ENCODE measurements around the gene CAPS2.

Gene CAPS2

DNA sequence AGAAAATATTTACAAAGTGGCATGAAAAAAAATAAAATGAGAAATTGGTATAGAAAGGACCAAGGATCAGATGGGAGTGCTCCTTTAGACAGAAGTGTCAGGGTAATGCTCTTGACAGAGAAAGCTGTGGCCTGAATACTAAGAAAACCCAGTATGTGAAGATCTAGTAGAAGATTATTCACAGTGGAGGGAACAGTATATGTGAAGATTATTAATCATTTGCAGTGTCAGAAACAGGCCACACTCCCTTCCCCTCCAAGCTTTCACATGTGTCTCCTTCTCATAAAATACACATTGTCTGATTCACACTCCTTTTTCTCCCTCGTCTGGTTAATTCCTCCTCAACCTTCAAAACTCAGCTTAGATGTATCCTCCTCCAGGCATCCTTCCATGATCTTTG is 41.3 kb downstream of the CAPS2 start:
- TF ChIP-seq, protein P1, sequence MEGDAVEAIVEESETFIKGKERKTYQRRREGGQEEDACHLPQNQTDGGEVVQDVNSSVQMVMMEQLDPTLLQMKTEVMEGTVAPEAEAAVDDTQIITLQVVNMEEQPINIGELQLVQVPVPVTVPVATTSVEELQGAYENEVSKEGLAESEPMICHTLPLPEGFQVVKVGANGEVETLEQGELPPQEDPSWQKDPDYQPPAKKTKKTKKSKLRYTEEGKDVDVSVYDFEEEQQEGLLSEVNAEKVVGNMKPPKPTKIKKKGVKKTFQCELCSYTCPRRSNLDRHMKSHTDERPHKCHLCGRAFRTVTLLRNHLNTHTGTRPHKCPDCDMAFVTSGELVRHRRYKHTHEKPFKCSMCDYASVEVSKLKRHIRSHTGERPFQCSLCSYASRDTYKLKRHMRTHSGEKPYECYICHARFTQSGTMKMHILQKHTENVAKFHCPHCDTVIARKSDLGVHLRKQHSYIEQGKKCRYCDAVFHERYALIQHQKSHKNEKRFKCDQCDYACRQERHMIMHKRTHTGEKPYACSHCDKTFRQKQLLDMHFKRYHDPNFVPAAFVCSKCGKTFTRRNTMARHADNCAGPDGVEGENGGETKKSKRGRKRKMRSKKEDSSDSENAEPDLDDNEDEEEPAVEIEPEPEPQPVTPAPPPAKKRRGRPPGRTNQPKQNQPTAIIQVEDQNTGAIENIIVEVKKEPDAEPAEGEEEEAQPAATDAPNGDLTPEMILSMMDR (conservative IDR thresholded peaks at IDR 0.05; ENCODE audit: low read length): no peak
- no peak for TF ChIP-seq EZH2phosphoT487 (IDR thresholded peaks at IDR 0.05; ENCODE audit: borderline replicate concordance)
- no peaks in the 10 kb centered on the region for H3K27me3 ChIP-seq (ENCODE audit: insufficient read depth, low read length, poor library complexity, severe bottlenecking)
- H3K36me3 ChIP-seq (ENCODE audit: insufficient read depth, low read length): no peaks in the 10 kb centered on the region
- no peak overlapping the region for H3K4me3 ChIP-seq (ENCODE audit: low read length, poor library complexity, severe bottlenecking)
- H3K9me2 ChIP-seq (replicated peaks; ENCODE audit: low read depth, low read length): no peaks in the 10 kb centered on the region
- H3K9me3 ChIP-seq (ENCODE audit: insufficient read depth, low read depth, low read length): no peaks in the 10 kb centered on the region
- H3K79me2 ChIP-seq (ENCODE audit: insufficient read depth, low read length): no peaks in the 10 kb centered on the region
- no peak overlapping the region for H2AFZ ChIP-seq (ENCODE audit: low read length)
- no peaks in the 10 kb centered on the region for H3K4me1 ChIP-seq (ENCODE audit: insufficient read depth, low read length, poor library complexity, severe bottlenecking)
- no peaks in the 10 kb centered on the region for H3F3A ChIP-seq (ENCODE audit: low read depth)
- no peaks in the 10 kb centered on the region for H4K20me1 ChIP-seq (ENCODE audit: insufficient read depth, low read length, poor library complexity, severe bottlenecking)
- no peak overlapping the region for H3K9ac ChIP-seq (ENCODE audit: low read depth, low read length, poor library complexity, severe bottlenecking)
- no peak overlapping the region for H3K4me2 ChIP-seq (ENCODE audit: low read depth, low read length, poor library complexity, severe bottlenecking)

DNA sequence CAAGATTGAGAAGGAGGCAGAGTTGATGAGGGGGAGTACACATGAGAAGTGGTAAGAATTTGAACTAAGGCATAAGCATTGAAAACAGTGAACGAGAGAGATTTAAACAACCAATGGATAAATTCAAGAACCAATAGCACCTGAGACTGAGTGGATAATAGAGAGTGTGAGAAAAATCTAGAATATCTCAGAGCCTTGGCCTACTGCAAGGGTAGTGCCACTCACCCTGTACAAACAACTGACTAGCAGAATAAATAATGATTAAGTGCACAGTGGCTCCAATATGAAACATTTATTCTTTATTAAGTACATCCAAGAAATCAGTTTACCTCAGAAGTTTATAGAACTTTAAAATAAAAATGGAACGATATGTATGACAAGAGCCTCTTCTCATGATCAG is 54.4 kb downstream of the CAPS2 start:
- no peak overlapping the region for H3K4me3 ChIP-seq (ENCODE audit: low read length, poor library complexity, severe bottlenecking)
- H3K9me2 ChIP-seq (replicated peaks; ENCODE audit: low read depth, low read length): no peaks in the 10 kb centered on the region
- H3K4me2 ChIP-seq (ENCODE audit: low read depth, low read length, poor library complexity, severe bottlenecking): no peak overlapping the region
- no peaks in the 10 kb centered on the region for H4K20me1 ChIP-seq (ENCODE audit: insufficient read depth, low read length, poor library complexity, severe bottlenecking)
- no peaks in the 10 kb centered on the region for H3K79me2 ChIP-seq (ENCODE audit: insufficient read depth, low read length)
- H3K9ac ChIP-seq (ENCODE audit: low read depth, low read length, poor library complexity, severe bottlenecking): no peak overlapping the region
- H3K4me1 ChIP-seq (ENCODE audit: insufficient read depth, low read length, poor library complexity, severe bottlenecking): no peaks in the 10 kb centered on the region
- no peak overlapping the region for H2AFZ ChIP-seq (ENCODE audit: low read length)
- H3K27me3 ChIP-seq (ENCODE audit: insufficient read depth, low read length, poor library complexity, severe bottlenecking): no peaks in the 10 kb centered on the region
- H3K9me3 ChIP-seq (ENCODE audit: insufficient read depth, low read depth, low read length): no peaks in the 10 kb centered on the region
- H3K36me3 ChIP-seq (ENCODE audit: insufficient read depth, low read length): no peaks in the 10 kb centered on the region
- TF ChIP-seq, protein P1 (conservative IDR thresholded peaks at IDR 0.05; ENCODE audit: low read length): no peak
- no peak for TF ChIP-seq EZH2phosphoT487 (IDR thresholded peaks at IDR 0.05; ENCODE audit: borderline replicate concordance)
- no peaks in the 10 kb centered on the region for H3F3A ChIP-seq (ENCODE audit: low read depth)

DNA sequence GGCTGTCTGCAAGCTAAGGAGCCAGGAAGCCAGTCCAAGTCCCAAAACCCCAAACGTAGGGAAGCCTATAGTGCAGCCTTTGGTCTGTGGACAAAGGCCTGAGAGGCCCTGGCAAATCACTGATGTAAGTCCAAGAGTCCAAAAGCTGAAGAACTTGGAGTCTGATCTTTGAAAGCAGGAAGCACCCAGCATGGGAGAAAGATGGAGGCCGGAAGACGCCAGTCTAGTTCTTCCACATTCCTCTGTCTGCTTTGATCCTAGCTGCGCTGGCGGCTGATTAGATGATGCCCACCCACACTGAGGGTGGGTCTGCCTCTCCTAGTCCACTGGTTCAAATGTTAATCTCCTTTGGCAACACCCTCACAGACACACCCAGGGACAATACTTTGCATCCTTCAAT is 58.5 kb downstream of the CAPS2 start:
- H3K4me3 ChIP-seq (ENCODE audit: low read length, poor library complexity, severe bottlenecking): no peak overlapping the region
- no peaks in the 10 kb centered on the region for H3K36me3 ChIP-seq (ENCODE audit: insufficient read depth, low read length)
- H3K4me2 ChIP-seq (ENCODE audit: low read depth, low read length, poor library complexity, severe bottlenecking): no peak overlapping the region
- H3K9ac ChIP-seq (ENCODE audit: low read depth, low read length, poor library complexity, severe bottlenecking): no peak overlapping the region
- H3K4me1 ChIP-seq (ENCODE audit: insufficient read depth, low read length, poor library complexity, severe bottlenecking): no peaks in the 10 kb centered on the region
- H3K9me3 ChIP-seq (ENCODE audit: insufficient read depth, low read depth, low read length): no peaks in the 10 kb centered on the region
- TF ChIP-seq, protein P1 (conservative IDR thresholded peaks at IDR 0.05; ENCODE audit: low read length): no peak
- no peak for TF ChIP-seq EZH2phosphoT487 (IDR thresholded peaks at IDR 0.05; ENCODE audit: borderline replicate concordance)
- H4K20me1 ChIP-seq (ENCODE audit: insufficient read depth, low read length, poor library complexity, severe bottlenecking): no peaks in the 10 kb centered on the region
- no peaks in the 10 kb centered on the region for H3K9me2 ChIP-seq (replicated peaks; ENCODE audit: low read depth, low read length)
- no peaks in the 10 kb centered on the region for H3K79me2 ChIP-seq (ENCODE audit: insufficient read depth, low read length)
- no peaks in the 10 kb centered on the region for H3K27me3 ChIP-seq (ENCODE audit: insufficient read depth, low read length, poor library complexity, severe bottlenecking)
- no peaks in the 10 kb centered on the region for H3F3A ChIP-seq (ENCODE audit: low read depth)
- H2AFZ ChIP-seq (ENCODE audit: low read length): no peak overlapping the region
